Measurements from ENCODE around the gene CRIP1.

CRIP1 gene

DNA sequence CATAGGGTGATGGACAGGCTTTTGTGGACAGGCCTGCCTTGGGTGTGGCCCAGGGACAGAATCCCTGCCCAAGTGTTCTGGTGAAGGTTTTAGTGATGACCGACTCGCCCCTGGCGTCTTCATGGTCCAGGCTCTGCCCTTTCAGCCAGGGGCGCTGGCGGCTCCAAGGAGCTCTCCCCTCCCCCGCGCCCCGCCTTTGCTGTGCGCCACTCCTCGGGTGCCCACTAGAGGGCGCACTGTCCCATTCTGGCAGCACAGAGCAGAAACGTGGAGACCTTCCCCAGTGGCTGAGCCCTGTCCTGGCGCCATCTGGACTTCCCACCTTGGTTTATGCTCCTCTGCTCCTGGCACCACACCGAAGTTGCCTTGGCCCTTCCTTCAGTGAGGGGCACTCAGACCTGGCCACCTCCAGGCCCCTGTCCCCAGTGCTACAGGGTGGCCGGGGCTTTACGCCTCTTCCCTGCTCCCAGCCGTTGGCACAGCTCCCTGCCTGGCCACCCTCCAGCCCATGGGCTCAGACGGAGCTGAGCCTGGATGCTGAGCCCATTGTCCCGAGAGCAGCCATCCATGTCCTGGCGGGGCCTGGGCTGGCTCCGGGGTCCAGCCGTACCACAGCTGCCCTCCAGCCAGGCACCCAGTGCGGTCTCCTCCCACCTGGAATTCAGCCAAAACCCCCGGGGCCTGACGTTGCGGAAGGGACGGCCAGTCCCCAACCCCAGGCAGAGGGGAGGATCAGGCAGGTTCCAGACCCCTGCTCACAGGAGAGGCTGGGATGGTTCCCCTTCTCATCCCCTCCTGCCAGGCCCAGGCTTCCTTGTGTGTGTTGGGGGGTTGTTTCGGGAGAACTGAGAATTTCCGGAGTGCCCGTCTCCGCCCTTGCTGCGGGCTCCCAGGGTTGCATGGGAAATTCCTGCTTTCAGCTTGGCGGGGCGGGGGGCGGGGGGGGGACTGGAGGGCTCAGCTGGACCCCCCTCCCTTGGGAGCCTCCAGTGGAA is 5.6 kb upstream of the CRIP1 start:
- peak; percentile 53 for DNase-seq (ENCODE audit: low read depth)

DNA sequence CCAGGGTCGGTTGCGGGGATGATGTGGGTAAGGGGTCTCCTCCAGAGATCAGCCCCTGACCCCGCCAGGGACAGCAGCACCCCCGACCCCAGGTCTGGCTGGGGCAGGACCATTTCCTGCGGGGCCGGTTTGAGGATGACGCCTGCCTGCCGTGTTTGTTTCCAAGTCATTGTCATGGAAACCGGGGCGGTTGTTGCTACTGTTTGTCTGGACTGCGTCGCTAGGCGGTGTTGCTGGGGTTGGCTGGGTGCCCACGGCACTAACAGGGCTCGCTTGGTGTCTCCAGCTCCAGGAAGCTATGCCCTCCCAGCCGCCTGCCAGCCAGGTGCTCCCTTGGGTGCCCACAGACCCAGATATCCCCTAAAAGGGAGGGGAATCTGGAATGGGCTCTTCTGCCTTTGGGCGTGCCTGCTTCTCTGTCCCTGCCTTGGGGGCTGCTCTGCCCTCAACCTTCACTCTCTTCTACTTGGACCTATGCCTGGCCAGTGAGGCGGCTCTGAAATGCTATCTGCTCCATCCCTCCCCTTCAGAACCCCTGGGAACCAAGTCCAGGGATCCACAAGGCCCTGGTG is 4.7 kb upstream of the CRIP1 start:
- peak; percentile 89 for DNase-seq (ENCODE audit: low read depth)

DNA sequence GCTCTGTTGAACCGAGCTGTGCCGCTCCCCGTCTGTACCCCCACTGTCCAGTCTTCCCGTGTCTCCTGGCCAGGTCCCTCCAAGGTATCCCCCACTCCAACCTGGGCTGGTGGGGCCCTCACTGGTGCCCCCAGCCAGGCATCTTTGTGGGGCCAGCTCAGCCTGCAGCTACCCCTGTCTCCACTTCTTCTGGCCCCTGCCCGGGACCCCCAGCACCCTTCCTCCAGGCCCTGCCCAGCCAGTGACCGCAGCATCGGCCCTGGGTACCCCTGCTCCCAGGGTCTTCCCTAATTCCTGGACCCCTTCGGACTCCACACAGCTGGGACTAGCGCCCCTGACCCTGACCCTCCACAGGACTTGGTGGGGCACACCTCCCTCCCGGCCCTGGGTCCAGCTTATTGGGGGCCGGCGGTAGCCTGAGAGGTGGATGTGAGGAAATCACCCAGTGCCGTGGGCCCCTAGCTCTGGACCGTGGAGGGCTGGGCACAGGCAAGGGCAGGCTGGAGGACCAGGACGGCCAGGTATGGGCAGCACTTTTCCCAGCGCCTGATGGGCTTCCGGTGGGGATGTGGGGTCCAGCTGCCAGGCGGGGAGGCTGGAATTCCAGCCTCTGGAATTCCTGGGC is 4.1 kb upstream of the CRIP1 start:
- no peak for DNase-seq (ENCODE audit: low read depth)

DNA sequence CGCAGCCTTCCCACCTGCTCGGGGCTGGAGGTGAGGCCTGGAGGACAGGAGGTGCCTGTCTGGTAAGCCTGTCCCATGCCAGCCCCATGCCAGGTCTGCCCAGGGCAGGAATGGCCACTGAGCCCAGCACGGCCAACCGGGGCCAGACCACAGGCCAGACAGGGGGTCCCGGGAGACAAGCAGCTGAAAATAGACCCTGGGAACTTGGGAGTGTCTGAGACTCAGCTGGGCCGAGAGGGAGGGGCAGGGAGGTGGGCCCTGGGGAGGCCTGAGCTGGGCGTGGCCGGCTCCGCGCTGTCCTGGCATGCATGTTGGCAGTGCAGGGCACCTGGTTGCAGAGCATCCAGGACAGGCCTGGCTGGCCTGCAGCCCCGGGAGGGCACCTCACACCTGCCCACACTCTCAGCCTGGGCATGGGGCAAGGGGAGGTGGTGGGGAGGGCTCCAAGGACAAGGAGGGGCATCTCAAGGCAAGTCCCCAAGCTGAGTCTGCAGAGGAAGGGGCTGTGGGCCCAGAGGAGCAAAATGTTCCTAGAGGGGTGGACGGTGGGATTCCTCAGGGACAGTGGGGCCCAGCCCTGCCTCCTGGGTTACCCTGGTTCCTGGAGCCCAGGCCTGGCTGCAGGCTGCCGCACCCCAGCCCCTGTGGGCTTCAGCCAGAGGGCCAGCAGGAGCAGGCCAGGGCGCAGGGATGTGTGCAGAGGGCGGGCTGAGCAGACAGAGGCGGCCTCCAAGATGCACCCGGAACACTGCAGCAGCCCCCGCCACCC is 3.2 kb upstream of the CRIP1 start:
- DNase-seq (ENCODE audit: low read depth) = no peak

DNA sequence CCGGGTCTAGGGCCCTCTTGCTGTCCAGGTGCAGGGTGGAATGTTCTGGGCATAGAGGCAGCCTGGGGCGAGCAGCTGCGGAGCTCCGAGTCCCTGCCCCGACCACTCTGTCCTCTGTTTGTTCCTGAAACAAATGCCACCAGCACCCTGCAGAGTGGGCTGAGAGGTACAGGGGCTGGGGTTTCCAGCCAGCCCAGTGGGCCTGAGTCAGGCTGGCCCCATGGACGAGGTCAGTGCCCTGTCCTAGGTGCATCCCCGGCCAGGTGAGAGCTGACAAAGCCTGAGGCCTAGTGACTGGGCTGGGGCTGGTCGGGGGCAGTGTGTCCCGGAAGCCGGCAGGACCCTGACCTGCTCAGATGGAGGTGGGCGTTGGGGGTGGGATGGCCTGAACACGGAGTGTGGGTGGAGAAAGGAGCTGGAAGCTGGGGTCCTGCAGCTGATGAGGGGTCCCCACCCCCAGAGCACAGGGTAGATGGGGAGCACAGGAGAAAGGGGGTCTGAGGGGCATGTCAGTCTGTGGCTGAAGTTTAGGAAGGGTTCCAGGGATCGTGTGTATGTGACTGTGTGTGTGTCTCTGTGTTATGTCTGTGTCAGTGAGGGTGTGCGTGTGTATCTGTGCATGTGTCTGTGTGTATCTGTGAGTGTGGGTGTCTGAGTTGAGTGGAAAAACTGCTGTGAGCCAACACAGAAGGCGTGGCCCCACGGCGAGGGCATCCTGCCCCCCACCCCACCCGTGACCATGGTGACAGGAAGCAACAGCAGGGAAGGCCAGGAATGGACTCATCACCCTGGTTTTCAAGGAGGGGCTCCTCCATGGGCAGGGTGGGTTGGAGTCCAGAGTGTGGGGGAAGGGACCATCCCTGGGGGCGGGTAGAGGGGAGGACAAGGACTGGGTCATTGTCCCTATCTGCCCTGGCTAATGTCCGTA is 2.4 kb upstream of the CRIP1 start:
- DNase-seq (ENCODE audit: low read depth) = no peak

DNA sequence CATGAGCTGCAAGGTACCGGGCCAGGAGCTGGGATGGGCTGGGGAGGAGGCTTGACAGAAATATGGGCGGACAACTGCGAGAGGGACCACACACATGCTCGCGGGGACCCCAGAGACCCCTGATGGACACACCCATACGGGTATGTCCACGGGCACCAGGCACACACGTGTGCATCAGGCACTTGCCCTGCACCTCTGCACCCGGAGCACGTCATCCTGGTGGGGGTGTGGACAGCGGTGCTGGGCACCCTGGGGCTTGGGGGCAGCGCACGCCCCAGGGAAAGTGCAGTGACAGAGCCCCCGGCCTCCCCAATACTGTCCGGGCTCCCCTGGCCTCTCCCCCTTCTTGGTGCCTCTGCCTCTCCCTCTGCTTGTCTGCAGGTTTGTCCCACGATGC is 1.7 kb upstream of the CRIP1 start:
- no peak for DNase-seq (ENCODE audit: low read depth)

DNA sequence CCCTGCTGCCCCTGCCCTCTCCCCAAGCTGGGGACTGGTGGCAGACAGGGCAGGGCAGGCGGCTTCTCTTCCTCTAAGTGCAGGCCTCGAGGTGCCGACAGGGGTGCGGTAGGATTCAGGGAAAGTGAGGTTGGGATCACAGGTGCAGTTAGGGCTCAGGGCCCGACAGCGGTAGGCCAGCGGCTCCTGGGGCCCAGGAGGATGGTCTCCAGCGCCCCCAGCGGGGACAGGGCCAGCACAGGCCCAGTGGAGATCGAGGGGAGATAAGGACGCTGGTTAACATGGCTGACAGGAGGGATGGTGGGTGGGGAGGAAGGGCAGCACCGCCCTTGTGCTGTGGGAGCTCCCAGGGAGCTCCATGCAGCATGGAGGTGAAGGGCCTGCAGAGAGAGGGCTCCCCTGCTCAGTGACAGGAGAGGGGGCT is 935 bp upstream of the CRIP1 start:
- no peak for DNase-seq (ENCODE audit: low read depth)

DNA sequence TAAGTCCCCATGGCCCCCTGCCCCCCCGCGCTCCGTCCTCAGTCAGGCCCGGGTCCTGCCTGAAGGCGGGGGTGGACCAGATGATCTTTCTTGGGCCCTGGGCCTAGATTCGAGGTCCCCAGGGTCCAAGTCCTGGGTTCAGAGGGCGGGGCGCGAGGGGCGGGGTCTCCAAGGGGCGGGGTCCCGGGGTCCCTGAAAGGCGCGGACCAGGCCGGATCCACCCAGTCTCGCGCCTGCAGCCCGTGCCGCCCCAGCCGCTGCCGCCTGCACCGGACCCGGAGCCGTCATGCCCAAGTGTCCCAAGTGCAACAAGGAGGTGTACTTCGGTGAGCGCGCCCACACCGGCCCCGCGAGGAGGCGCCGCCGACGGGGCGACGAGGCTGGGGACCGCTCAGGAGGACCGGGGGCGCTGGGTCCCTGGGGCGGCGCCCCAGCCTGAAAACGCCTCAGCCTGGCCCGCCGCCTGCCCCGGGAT is 325 bp downstream of the CRIP1 start:
- DNase-seq (ENCODE audit: low read depth) = no peak

DNA sequence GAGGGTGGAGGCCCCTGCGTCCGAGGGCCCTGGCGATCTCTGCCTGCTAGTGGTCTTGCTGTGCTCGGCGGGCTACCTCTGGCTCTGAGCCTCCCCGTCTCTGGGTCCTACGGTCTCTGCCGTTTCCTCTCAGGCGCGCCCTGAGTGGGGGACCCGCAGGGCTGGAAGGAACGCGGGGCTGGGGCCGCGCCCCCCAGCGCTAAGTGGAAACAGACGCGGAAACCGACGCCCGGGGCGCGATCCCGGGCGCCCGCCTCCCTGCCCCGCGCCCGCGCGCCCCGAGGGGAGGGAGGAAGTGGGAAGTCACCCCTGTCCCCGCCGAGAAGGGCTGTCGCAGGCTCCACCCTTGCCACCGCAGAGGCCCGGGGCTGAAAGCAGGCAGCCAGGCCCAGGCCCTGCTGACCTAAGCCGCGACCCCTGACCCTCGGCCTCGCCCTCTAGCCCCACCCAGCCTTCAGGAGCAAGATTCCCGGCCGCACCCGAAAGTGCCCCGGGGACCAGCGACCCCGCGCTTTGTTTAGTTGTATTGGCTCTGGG is 831 bp downstream of the CRIP1 start:
- no peak for DNase-seq (ENCODE audit: low read depth)

DNA sequence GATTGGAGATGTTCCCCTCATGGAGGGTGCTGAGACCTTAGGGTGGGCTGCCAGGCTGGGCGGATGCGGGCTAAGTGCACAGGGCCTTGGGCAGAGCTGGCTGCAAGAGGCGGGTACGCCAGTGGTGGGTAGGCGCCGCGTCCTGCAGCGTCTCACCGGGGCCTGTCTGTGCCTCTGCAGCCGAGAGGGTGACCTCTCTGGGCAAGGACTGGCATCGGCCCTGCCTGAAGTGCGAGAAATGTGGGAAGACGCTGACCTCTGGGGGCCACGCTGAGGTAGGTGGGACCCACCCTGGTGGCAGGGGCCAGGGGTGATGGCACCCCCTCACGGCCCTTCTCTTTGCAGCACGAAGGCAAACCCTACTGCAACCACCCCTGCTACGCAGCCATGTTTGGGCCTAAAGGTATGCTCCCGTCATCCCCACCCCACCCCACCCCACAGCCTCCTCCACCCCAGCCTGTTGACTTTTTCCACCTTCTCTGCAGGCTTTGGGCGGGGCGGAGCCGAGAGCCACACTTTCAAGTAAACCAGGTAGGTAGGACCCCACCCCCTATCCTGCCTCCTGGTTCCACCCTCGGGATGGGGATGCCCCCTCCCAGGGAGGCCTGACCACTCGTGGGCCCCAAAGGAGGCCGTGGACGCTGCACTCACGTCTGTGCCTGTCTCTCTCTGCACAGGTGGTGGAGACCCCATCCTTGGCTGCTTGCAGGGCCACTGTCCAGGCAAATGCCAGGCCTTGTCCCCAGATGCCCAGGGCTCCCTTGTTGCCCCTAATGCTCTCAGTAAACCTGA is 1.5 kb downstream of the CRIP1 start:
- no peak for DNase-seq (ENCODE audit: low read depth)

DNA sequence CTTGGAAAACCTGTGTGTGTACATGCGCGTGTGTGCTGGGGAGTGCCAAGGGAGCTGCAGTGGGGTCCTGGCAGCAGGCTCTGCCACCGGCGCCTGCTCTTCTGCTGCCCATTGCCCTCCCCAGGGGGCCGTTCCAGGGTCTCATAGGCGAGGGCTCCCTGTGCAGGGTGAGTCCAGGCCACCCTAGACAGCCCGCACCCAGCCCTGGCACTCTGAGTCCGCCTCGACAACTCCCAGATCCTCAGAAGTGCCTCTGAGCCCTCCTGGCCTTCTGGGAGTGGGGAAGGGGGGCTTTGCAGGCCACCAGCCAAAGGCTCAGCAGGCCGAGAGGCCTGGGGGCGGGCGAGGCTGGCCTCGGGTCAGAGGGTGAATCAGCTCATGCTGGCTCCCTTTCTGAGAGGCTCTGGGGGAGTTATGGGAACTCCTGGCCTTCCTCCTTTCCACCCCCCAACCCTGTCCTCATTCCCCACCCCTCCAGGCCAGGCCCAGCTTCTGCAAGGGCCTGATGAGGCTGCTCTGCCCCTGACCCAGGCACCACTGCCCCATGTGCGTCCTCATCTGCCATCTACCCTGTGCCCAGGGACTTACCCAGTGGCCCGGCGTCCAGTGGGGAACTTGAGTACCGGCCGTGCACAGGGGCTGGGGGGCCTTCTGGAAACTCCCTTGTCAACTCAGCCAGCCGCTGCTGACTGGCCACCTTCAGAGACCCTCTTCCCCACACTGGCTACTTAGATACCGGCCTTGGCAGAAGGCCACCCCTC is 2.3 kb downstream of the CRIP1 start:
- no peak for DNase-seq (ENCODE audit: low read depth)

DNA sequence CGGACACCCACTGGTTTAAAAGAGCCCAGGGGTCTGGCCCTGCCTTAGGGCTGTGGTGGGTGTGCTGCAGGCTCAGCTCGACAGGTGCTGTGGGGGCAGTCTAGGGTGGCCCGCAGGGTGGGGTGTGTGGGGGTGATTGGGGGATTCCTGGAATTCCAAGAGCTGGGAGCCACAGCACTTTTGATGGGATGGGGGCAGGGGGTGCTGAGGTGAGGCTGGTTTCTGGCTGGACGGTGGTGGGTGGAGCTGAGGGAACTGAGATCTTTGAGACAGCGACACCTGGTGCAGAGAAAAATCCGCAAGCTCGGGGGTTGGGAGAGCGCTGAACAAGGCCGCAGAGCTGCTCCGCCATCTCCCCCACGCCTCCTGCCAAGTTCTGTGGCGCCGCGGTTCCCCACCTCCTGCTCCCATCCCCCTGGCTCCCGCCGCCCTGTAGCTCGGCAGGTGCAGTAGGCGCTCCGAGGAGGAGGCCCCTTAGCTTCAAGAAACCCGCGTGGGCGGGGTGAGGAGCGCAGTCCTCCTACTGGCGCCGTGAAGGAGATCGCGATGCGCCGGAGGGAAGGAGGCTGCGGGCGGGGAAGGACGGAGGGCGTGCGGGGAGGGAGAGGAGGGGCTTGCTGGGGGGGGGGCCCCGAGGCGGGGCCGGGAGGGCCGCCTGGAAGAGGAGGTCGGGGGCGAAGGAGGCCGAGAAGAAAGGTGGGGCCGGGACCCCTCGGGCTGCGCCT is 3.0 kb downstream of the CRIP1 start:
- no peak for DNase-seq (ENCODE audit: low read depth)

DNA sequence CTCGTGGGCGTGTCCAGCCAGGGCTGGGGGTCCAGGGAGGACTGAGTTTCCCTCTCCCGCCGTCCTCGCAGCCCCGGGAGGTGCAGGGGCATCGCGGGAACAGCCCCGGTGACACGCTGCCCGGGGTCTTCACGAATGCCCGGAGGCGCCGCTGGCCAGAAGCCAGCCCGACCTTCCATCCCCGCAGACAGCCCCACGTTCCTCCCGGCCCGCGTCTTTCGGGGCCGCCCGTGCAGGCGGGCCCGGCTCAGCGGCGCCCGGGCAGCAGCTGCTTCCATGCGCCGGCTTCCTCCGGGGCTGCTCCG is 3.5 kb downstream of the CRIP1 start:
- no peak for DNase-seq (ENCODE audit: low read depth)

DNA sequence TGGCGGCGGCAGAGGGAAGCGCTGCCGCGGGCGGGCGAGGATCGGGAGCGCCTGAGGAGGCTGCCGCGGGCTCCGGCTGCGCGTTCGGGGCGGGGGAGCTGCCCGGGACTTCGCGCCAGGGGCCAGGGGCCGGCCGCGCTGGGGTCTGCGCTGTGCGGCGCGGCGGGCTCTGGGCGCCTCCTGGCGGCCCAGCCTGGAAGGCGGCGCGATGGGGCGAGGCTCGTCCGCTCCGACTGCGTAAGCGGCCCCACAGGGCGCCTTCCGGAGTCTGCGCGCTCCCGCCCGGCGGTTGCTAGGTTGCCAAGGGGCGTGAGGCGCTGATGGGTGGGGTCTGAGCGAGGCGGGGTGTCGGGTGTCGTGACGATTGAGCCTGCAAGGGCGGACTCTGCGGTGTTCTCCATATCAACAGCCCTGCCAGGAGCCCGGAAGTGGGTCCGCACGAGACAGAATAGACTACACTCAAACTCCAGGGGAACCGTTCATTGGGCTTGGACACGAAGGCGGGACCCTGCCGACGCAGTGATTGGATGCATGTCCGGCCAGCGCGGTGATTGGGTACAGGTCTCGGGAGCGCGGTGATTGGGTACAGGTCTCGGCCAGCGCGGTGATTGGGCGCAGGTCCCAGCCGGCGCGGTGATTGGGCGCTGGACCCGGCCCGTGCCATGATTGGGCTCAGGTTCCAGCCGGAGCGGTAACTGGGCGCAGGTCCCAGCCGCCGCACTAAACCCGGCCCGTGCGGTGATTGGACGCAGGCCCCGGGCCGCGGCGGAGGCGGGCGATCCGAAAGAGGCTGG is 4.1 kb downstream of the CRIP1 start, which contains the start of gene TEDC1:
TEDC1 (plus strand) TSS at position 675 of the 794 bp plus-strand sequence. CDS start 130 bp downstream, outside the sequence.
- peak; percentile 100 for DNase-seq (ENCODE audit: low read depth)

DNA sequence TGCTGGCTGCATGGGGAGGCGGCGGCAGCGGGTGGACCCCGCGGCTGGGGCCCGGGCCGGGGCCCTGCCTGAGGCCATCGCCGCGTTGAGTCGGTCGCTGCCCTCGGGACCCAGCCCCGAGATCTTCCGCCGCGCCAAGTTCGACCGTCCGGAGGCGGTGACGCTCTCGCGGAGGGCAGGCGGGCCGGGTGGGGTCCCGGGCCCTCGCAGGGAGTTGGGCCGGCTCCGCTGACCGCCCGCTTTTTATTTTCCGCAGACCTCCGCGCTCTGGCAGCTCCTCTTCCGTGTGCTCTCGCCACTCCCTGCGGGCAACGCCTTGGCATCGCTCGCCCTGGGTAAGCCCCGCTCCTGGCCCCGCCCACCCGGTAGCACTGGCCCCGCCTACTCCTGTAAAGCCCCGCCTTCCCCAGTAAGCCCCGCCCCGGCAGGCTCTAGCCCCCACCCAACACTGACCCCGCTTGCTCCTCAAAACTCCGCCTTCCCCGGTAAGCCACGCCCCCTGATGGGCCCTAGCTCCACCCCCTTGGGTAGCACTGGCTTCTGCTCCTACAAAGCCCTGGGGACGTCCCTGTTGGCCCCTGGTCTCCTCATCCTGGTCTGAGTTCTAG is 4.8 kb downstream of the CRIP1 start:
- DNase-seq (ENCODE audit: low read depth) = no peak

DNA sequence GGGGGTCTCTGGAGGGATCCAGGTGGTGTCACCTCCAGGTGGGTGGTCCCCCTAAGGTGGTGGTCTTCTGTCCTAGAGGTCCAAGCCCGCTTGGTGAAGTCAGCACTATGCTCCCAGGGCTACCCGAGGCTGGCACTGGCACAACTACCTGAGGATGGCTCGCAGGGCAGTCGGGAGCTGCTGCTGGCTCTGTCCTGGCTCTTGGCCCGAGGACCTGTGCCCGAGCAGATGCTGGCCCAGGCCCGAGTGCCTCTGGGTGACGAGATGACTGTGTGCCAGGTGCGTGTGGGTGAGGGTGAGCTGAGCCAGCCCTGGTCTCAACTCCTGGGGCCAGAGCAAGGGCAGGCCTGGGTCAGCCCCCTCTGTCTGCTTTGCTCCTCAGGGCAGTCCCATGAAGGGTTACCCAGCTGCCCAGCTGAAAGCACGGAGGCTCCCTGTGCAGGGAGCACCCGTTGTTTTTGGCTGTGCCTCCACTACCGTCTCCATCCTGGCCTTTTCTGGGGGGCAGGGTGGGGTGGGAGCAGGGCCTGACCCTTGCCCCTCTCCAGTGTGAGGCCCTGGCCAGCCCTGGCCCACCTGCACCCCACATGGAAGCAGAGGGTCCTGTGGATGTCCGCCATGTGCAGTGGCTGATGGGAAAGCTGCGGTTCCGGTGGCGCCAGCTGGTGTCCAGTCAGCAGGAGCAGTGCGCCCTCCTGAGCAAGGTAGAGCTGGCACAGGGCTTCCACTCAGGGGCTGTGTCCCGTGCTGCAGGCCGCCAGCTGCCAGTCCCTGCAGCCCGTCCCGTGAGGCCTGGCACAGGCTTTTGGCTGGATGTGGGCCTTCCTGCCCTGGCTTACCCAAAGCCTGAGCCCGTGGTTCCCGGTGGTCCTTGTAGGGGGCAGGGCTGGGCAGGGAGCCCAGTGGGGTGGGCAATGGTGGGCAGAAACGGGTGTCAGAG is 5.6 kb downstream of the CRIP1 start:
- no peak for DNase-seq (ENCODE audit: low read depth)
